ENCODE results near the gene DTX1. TPM values are rescaled to one million over a fixed set of nuclear protein-coding genes. Genes with fewer than 3 reads are reported as not detected.

Gene DTX1
- total and polyA plus RNA-seq, 7 experiments from 2014 or later: 0.80 to 15.8 (median 4.5) TPM; not detected in 1

DNA sequence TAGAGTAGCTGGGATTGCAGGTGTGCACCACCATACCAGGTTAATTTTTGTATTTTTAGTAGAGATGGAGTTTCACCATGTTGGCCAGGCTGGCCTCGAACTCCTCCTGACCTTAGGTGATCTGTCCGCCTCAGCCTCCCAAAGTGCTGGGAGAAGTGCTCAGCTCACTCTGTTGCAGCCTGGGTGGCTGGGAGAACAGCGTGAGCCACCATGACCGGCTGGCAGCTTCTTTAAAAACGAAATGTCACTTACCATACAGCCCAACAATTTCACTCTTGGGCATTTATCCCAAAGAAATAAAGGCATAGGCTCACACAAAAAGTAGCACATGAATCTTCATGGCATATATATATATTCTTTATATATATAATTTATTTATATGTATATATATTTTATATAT, 88.3 kb downstream of the DTX1 start:
- Mint-ChIP-seq H3K9me3 (peaks cover 0 to 14% (median 5%) of the 10 kb centered on the region in 11 donors), H3K27me3 (peaks cover 0 to 14% (median 0%) of the 10 kb centered on the region in 5 donors), H3K4me1 (peaks cover 0 to 4% (median 0%) of the 10 kb centered on the region in 7 donors), H3K4me3 (no peak overlapping the region), H3K27ac (no peak overlapping the region), H3K36me3 (peaks cover 0 to 6% (median 0%) of the 10 kb centered on the region in 5 donors)
- DNase-seq (no peak), ATAC-seq (no peak)
- H3K27ac ChIP-seq (ENCODE audit: low read depth, low read length): no peak overlapping the region
- H3K4me3 ChIP-seq (ENCODE audit: low read length): no peak overlapping the region
- no peaks in the 10 kb centered on the region for H3K9me3 ChIP-seq (ENCODE audit: control insufficient read depth in 2 of 3, low read length in 3 of 3)
- ChIA-PET CTCF (no interaction called here), POLR2A (no interaction called here)
- no peaks in the 10 kb centered on the region for H3K36me3 ChIP-seq (ENCODE audit: control insufficient read depth in 2 of 3, insufficient read depth in 3 of 3, low read length in 3 of 3)
- intact Hi-C loops (cut with micrococcal nuclease): no loop called here
- H3K4me1 ChIP-seq (ENCODE audit: control insufficient read depth in 2 of 2, insufficient read depth in 2 of 2, low read length in 2 of 2): no peaks in the 10 kb centered on the region
- H3K27me3 ChIP-seq (ENCODE audit: control insufficient read depth in 2 of 2, insufficient read depth in 2 of 2, low read length in 2 of 2): no peaks in the 10 kb centered on the region

DNA sequence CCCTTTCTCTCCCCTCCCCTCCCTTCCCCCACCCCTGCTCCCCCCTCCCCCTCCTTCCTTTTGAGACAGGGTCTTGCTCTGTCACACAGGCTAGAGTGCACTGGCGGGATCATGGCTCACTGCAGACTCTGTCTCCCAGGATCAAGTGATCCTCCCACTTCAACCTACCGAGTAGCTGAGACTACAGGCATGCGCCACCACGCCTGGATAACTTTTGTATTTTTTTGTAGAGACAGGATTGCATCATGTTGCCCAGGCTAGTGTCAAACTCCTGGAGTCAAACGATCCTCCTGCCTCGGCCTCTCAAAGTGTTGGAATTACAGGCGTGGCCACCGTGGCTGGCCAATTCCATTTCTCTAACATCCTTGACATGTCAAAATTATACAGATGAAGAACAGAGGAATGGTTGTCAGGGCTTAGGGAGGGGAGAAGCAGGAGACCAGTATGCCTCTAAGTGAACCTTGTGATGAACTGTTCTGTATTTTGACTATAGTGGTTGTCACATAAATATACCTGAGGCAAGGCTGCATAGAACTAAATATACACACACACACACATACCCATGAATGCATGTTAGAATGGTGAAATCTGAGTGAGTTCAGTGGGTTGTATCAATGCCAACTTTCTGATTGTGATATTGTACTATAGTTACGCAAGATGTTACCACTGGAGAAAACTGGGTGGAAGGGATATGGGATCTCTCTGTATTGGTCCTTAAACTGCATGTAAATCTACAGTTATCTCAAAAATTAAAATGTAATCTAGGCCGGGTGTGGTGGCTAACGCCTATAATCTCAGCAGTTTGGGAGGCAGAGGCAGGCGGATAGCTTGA, 89.4 kb downstream of the DTX1 start:
- Mint-ChIP-seq H3K4me3 (no peak overlapping the region), H3K36me3 (peaks cover 0 to 6% (median 0%) of the 10 kb centered on the region in 5 donors), H3K4me1 (peaks cover 0 to 2% (median 0%) of the 10 kb centered on the region in 7 donors), H3K27ac (no peak overlapping the region), H3K27me3 (peaks cover 0 to 22% (median 0%) of the 10 kb centered on the region in 5 donors), H3K9me3 (peaks cover 0 to 14% (median 5%) of the 10 kb centered on the region in 11 donors)
- H3K4me3 ChIP-seq (ENCODE audit: low read length): no peak overlapping the region
- intact Hi-C loops (cut with micrococcal nuclease): no loop called here
- no peak for DNase-seq
- ChIA-PET CTCF (no interaction called here), POLR2A (no interaction called here)
- no peaks in the 10 kb centered on the region for H3K4me1 ChIP-seq (ENCODE audit: control insufficient read depth in 2 of 2, insufficient read depth in 2 of 2, low read length in 2 of 2)
- H3K27me3 ChIP-seq (ENCODE audit: control insufficient read depth in 2 of 2, insufficient read depth in 2 of 2, low read length in 2 of 2): no peaks in the 10 kb centered on the region
- no peaks in the 10 kb centered on the region for H3K36me3 ChIP-seq (ENCODE audit: control insufficient read depth in 2 of 3, insufficient read depth in 3 of 3, low read length in 3 of 3)
- no peak for ATAC-seq
- H3K27ac ChIP-seq (ENCODE audit: low read depth, low read length): no peak overlapping the region
- H3K9me3 ChIP-seq (ENCODE audit: control insufficient read depth in 2 of 3, low read length in 3 of 3): no peaks in the 10 kb centered on the region

DNA sequence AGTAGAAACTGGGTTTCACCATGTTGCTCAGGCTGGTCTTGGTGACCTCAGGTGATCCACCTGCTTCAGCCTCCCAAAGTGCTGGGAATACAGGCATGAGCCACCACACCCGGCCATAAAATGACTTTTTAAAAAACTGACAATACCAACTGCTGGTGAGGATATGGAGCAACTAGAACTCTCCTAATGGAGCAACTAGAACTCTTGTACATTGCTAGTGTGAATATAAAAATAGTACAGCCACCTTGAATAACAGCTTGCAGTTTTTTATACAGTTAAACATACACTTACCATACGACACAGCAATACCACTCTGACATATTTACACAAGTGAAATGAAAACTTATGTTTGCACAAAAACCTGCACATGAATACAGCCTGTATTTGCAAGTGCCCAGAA, 90.5 kb downstream of the DTX1 start:
- no peaks in the 10 kb centered on the region for H3K4me1 ChIP-seq (ENCODE audit: control insufficient read depth in 2 of 2, insufficient read depth in 2 of 2, low read length in 2 of 2)
- POLR2A ChIA-PET: interaction anchor here (0.7 kb wide), 1 partner anchor 790 kb away, joined by 4 read pairs; no protein-coding TSS in a partner anchor
- H3K9me3 ChIP-seq (ENCODE audit: control insufficient read depth in 2 of 3, low read length in 3 of 3): no peaks in the 10 kb centered on the region
- H3K4me3 Mint-ChIP-seq: no peak overlapping the region
- ATAC-seq: no peak
- intact Hi-C loops (cut with micrococcal nuclease): no loop called here
- no peak overlapping the region for H3K27ac Mint-ChIP-seq
- no peaks in the 10 kb centered on the region for H3K36me3 ChIP-seq (ENCODE audit: control insufficient read depth in 2 of 3, insufficient read depth in 3 of 3, low read length in 3 of 3)
- CTCF ChIA-PET: no interaction called here
- H3K27me3 ChIP-seq (ENCODE audit: control insufficient read depth in 2 of 2, insufficient read depth in 2 of 2, low read length in 2 of 2): no peaks in the 10 kb centered on the region
- no peak overlapping the region for H3K4me3 ChIP-seq (ENCODE audit: low read length)
- DNase-seq: no peak
- peaks cover 0 to 14% (median 5%) of the 10 kb centered on the region in 11 donors for H3K9me3 Mint-ChIP-seq
- no peak overlapping the region for H3K27ac ChIP-seq (ENCODE audit: low read depth, low read length)
- H3K36me3 Mint-ChIP-seq: peaks cover 0 to 6% (median 0%) of the 10 kb centered on the region in 5 donors
- H3K27me3 Mint-ChIP-seq: peaks cover 0 to 26% (median 0%) of the 10 kb centered on the region in 5 donors
- H3K4me1 Mint-ChIP-seq: peaks cover 0 to 4% (median 2%) of the 10 kb centered on the region in 7 donors

Other genes starting within 250 kb of the DTX1 start
- 100 to 1,000 TPM in 1 of 5 experiments, 10 to 100 TPM in 1, 1 to 10 TPM in 3; 5.1 to 169 (median 6.1) TPM for gene OAS1, start 149.8 kb upstream of the DTX1 start, total RNA-seq
- gene OAS1, start 149.8 kb upstream of the DTX1 start, polyA plus RNA-seq: 10 to 100 TPM in 1 of 2 donors, 1 to 10 TPM in 1; 9.2 to 30.3 TPM
- 100 to 1,000 TPM in 1 of 5 experiments, 10 to 100 TPM in 4; 17.8 to 264 (median 21.6) TPM for gene OAS3, start 118.3 kb upstream of the DTX1 start, total RNA-seq
- gene OAS3, start 118.3 kb upstream of the DTX1 start, polyA plus RNA-seq: 10 to 100 TPM; 14.8 to 20.7 TPM
- gene OAS2, start 78.2 kb upstream of the DTX1 start, total RNA-seq: 100 to 1,000 TPM in 1 of 5 experiments, 10 to 100 TPM in 4; 29.9 to 238 (median 66.0) TPM
- gene OAS2, start 78.2 kb upstream of the DTX1 start, polyA plus RNA-seq: 10 to 100 TPM; 30.5 to 63.6 TPM
- gene RASAL1, start 79.0 kb downstream of the DTX1 start, total RNA-seq: 1 to 10 TPM in 3 of 5 experiments, under 1 TPM in 2; 0.19 to 1.6 (median 1.1) TPM
- 1 to 10 TPM; 1.6 to 2.1 TPM for gene RASAL1, start 79.0 kb downstream of the DTX1 start, polyA plus RNA-seq
- gene CFAP73, start 93.0 kb downstream of the DTX1 start, total RNA-seq: under 1 TPM in 3 of 5 experiments, not detected in 2; 0.29 to 0.88 (median 0.48) TPM
- not detected for gene CFAP73, start 93.0 kb downstream of the DTX1 start, polyA plus RNA-seq
- gene DDX54, start 128.7 kb downstream of the DTX1 start, total RNA-seq: 10 to 100 TPM; 55.8 to 81.1 (median 76.7) TPM
- gene DDX54, start 128.7 kb downstream of the DTX1 start, polyA plus RNA-seq: 10 to 100 TPM; 18.9 to 40.3 TPM
- 10 to 100 TPM in 3 of 5 experiments, 1 to 10 TPM in 2; 6.4 to 20.2 (median 14.1) TPM for gene RITA1, start 129.0 kb downstream of the DTX1 start, total RNA-seq
- gene RITA1, start 129.0 kb downstream of the DTX1 start, polyA plus RNA-seq: 10 to 100 TPM; 23.2 to 28.9 TPM
- gene TPCN1, start 164.7 kb downstream of the DTX1 start, total RNA-seq: 100 to 1,000 TPM in 3 of 5 experiments, 10 to 100 TPM in 2; 49.5 to 124 (median 107) TPM
- gene TPCN1, start 164.7 kb downstream of the DTX1 start, polyA plus RNA-seq: 10 to 100 TPM; 15.3 to 31.2 TPM